Keratinocyte (primary cell): ENCODE data around the gene ZNF423. TPM values are rescaled to one million over a fixed set of nuclear protein-coding genes. Genes with fewer than 3 reads are reported as not detected.

ENCODE experiments used
- DNase-seq: peaks from one replicate; pipeline ENCODE4 v3.0.0-alpha.2; 2011; ENCODE audit warnings: low read depth, missing footprints, low spot score
- FAIRE-seq: peaks from 2 replicates; lab custom pipeline; 2011; peaks lifted over from hg19 to GRCh38; lab: Jason Lieb, UNC
- H2AFZ ChIP-seq: 2 replicates; pipeline ENCODE4 v1.6.0; 2012; ENCODE audit warnings: low read length, control low read depth, inconsistent platforms; ENCODE audit not compliant: control insufficient read depth
- H3K27ac ChIP-seq: 2 replicates; pipeline ENCODE4 v1.5.1; 2011; ENCODE audit warnings: low read length; ENCODE audit not compliant: control insufficient read depth, insufficient read depth
- H3K27me3 ChIP-seq: 3 replicates; pipeline ENCODE4 v1.6.0; 2011; ENCODE audit warnings: low read length; ENCODE audit not compliant: control insufficient read depth, insufficient read depth; ENCODE audit errors: extremely low read depth
- H3K36me3 ChIP-seq, 2 experiments: 2 replicates in 1 of 2; 3 replicates in 1 of 2; pipeline ENCODE4 v1.5.1; 2011; ENCODE audit warnings: low read length in 2 of 2, mild to moderate bottlenecking in 1 of 2; ENCODE audit not compliant: control insufficient read depth in 2 of 2, insufficient read depth in 2 of 2; ENCODE audit errors: extremely low read depth in 1 of 2
- H3K4me1 ChIP-seq: 3 replicates; pipeline ENCODE4 v1.5.1; 2011; ENCODE audit warnings: low read length; ENCODE audit not compliant: control insufficient read depth, insufficient read depth; ENCODE audit errors: extremely low read depth
- H3K4me2 ChIP-seq: 3 replicates; pipeline ENCODE4 v1.6.0; 2011; ENCODE audit warnings: low read depth, low read length; ENCODE audit not compliant: control insufficient read depth, insufficient read depth; ENCODE audit errors: extremely low read depth
- H3K4me3 ChIP-seq, 3 experiments: fragments of 200-600 bp in 1 of 3; sonication (generic) in 1 of 3; 2 replicates in 2 of 3; 3 replicates in 1 of 3; pipeline ENCODE4 v1.5.1; 2011 to 2016; ENCODE audit warnings: low read length in 3 of 3, mild to moderate bottlenecking in 3 of 3, control low read depth in 2 of 3, inconsistent platforms in 1 of 3, low read depth in 1 of 3, mixed read lengths in 1 of 3, mixed run types in 1 of 3, moderate library complexity in 1 of 3; ENCODE audit not compliant: control insufficient read depth in 2 of 3, insufficient read depth in 2 of 3; ENCODE audit errors: extremely low read depth in 1 of 3
- H3K79me2 ChIP-seq: 2 replicates; pipeline ENCODE4 v1.6.0; 2012; ENCODE audit warnings: low read length; ENCODE audit not compliant: control insufficient read depth, insufficient read depth
- H3K9ac ChIP-seq: 3 replicates; pipeline ENCODE4 v1.6.0; 2011; ENCODE audit warnings: low read length; ENCODE audit not compliant: control insufficient read depth, insufficient read depth; ENCODE audit errors: extremely low read depth
- H3K9me1 ChIP-seq: 3 replicates; pipeline ENCODE4 v1.6.0; 2011; ENCODE audit warnings: low read length; ENCODE audit not compliant: control insufficient read depth, insufficient read depth; ENCODE audit errors: extremely low read depth
- H3K9me3 ChIP-seq: 2 replicates; pipeline ENCODE4 v1.5.1; 2012; ENCODE audit warnings: low read depth, low read length; ENCODE audit not compliant: control insufficient read depth
- H4K20me1 ChIP-seq: 3 replicates; pipeline ENCODE4 v1.6.0; 2011; ENCODE audit warnings: low read length; ENCODE audit not compliant: control insufficient read depth, insufficient read depth; ENCODE audit errors: extremely low read depth
- CTCF ChIP-seq, 3 experiments: IDR thresholded peaks in 1 of 3; conservative IDR thresholded peaks in 1 of 3; optimal IDR thresholded peaks in 1 of 3; 2 replicates in 2 of 3; 3 replicates in 1 of 3; pipeline versions ENCODE3 to v1.5.1; 2011; ENCODE audit warnings: low read length in 3 of 3, mild to moderate bottlenecking in 3 of 3, moderate library complexity in 2 of 3, control low read depth in 1 of 3, inconsistent platforms in 1 of 3; ENCODE audit not compliant: insufficient read depth in 2 of 3; ENCODE audit errors: extremely low read depth in 1 of 3
- EZH2 ChIP-seq: IDR thresholded peaks from one replicate; pipeline ENCODE4 v1.6.1; 2012; ENCODE audit warnings: inconsistent platforms, mild to moderate bottlenecking, low read length, moderate library complexity
- dilution Hi-C: fragments of 300-500 bp; cut with MboI; formaldehyde crosslinking; loops from one replicate; pipeline ENCODE4 v1.7.0; 2020; ENCODE audit warnings: low sequenced_read_pairs; ENCODE audit not compliant: extremely low pct_ligation_motif_present
- polyA plus RNA-seq, 5 experiments: library from polyadenylated mRNA; depleted of rRNA in 3 of 5; stranded (reverse) in 3 of 5; stranded (forward) in 1 of 5; unstranded in 1 of 5; fragments of >200 nt; gene quantifications; 1 replicate in 1 of 5; 2 replicates in 3 of 5; 3 replicates in 1 of 5; pipeline versions ENCODE4 v1.2.1 to v1.2.3, GENCODE V29; 2011 to 2012; ENCODE audit warnings: missing spikeins in 2 of 5, low read depth in 1 of 5, low replicate concordance in 1 of 5

Gene ZNF423
- polyA plus RNA-seq, 1 donor (not counting 4 experiments of a cell fraction or from before 2014, with no cell fraction given) = 0.05 TPM

- no peak overlapping the region for H3K4me3 ChIP-seq
- no peaks in the 10 kb centered on the region for H3K79me2 ChIP-seq
- TF ChIP-seq EZH2 = no peak
- FAIRE-seq (no peak), DNase-seq (no peak)
- H4K20me1 ChIP-seq = no peaks in the 10 kb centered on the region
- no peak overlapping the region for H3K27ac ChIP-seq
- no peaks in the 10 kb centered on the region for H3K27me3 ChIP-seq
- no peaks in the 10 kb centered on the region for H3K9me3 ChIP-seq
- H3K4me2 ChIP-seq = no peak overlapping the region
- no peak overlapping the region for H3K9ac ChIP-seq
- no peaks in the 10 kb centered on the region for H3K36me3 ChIP-seq
- dilution Hi-C loops = no loop called here
- no peaks in the 10 kb centered on the region for H3K4me1 ChIP-seq
- H3K9me1 ChIP-seq = no peaks in the 10 kb centered on the region
- no peak overlapping the region for H2AFZ ChIP-seq
Measured at GRCh38 chr16:49727611-49728010, 128.3 kb downstream of the ZNF423 start.

- H4K20me1 ChIP-seq = no peaks in the 10 kb centered on the region
- TF ChIP-seq EZH2 = no peak
- no peak for TF ChIP-seq CTCF (optimal IDR thresholded peaks at IDR 0.05 in 1 of 3, IDR thresholded peaks at IDR 0.05 in 1 of 3, conservative IDR thresholded peaks at IDR 0.05 in 1 of 3; ENCODE audit: extremely low read depth in 1 of 3, insufficient read depth in 2 of 3, low read length in 3 of 3)
- H2AFZ ChIP-seq = no peak overlapping the region
- no peaks in the 10 kb centered on the region for H3K27me3 ChIP-seq
- no peak overlapping the region for H3K4me3 ChIP-seq
- no peak for FAIRE-seq
- no peaks in the 10 kb centered on the region for H3K36me3 ChIP-seq
- no peaks in the 10 kb centered on the region for H3K4me1 ChIP-seq
- no peak overlapping the region for H3K9ac ChIP-seq
- H3K79me2 ChIP-seq = no peaks in the 10 kb centered on the region
- no peaks in the 10 kb centered on the region for H3K9me3 ChIP-seq
- no peak overlapping the region for H3K27ac ChIP-seq
- H3K4me2 ChIP-seq = no peak overlapping the region
- dilution Hi-C loops = no loop called here
- no peak for DNase-seq
- H3K9me1 ChIP-seq = no peaks in the 10 kb centered on the region
Measured at GRCh38 chr16:49726155-49726554, 129.8 kb downstream of the ZNF423 start.

GRCh38 chr16:49725651-49726050, 130.3 kb downstream of the ZNF423 start:
- no peaks in the 10 kb centered on the region for H4K20me1 ChIP-seq
- H3K4me1 ChIP-seq = no peaks in the 10 kb centered on the region
- no peaks in the 10 kb centered on the region for H3K9me3 ChIP-seq
- no peaks in the 10 kb centered on the region for H3K79me2 ChIP-seq
- no peaks in the 10 kb centered on the region for H3K36me3 ChIP-seq
- TF ChIP-seq CTCF (optimal IDR thresholded peaks at IDR 0.05 in 1 of 3, IDR thresholded peaks at IDR 0.05 in 1 of 3, conservative IDR thresholded peaks at IDR 0.05 in 1 of 3; ENCODE audit: extremely low read depth in 1 of 3, insufficient read depth in 2 of 3, low read length in 3 of 3) = no peak
- TF ChIP-seq EZH2 = no peak
- no peak overlapping the region for H3K9ac ChIP-seq
- no peak overlapping the region for H3K27ac ChIP-seq
- no peak overlapping the region for H3K4me2 ChIP-seq
- H3K4me3 ChIP-seq = no peak overlapping the region
- FAIRE-seq (no peak), DNase-seq (no peak)
- H3K27me3 ChIP-seq = no peaks in the 10 kb centered on the region
- H3K9me1 ChIP-seq = no peaks in the 10 kb centered on the region
- dilution Hi-C loops = no loop called here
- no peak overlapping the region for H2AFZ ChIP-seq
